HCT116 (cell line): ENCODE results near the gene CALCOCO2. TPM values are rescaled to one million over a fixed set of nuclear protein-coding genes. Genes with fewer than 3 reads are reported as not detected.

Experiments used
- ATAC-seq: fragments of 200-7000 bp; cut with Tn5 transposase; 2 replicates; pipeline ENCODE4 v1.9.1; 2020; ENCODE audit warnings: mild to moderate bottlenecking, moderate library complexity
- BruUV-seq: library from RNA; stranded (reverse); fragments of 400-500 nt; replicated peaks from 2 replicates; lab custom pipeline; 2021; lab: Mats Ljungman, UMichigan
- CTCF ChIA-PET: fragments of 300-600 bp; sonication (Branson Sonifier 250); formaldehyde crosslinking; loops from one replicate; lab custom pipeline; 2021; ENCODE audit warnings: antibody characterized with exemption; lab: Charles Lee
- POLR2A ChIA-PET: fragments of 300-600, 350-600 bp; sonication (Branson Sonifier 250); formaldehyde crosslinking; loops from one replicate; lab custom pipeline; 2021; ENCODE audit warnings: antibody characterized with exemption; lab: Charles Lee
- RAD21 ChIA-PET, 2 experiments: fragments of 300-600 bp; sonication (Branson Sonifier 250); formaldehyde crosslinking; loops; one replicate each; lab custom pipeline; 2023; ENCODE audit warnings: low total read pairs in 2 of 2; ENCODE audit not compliant: uncharacterized antibody in 2 of 2, unreplicated experiment in 2 of 2, low non-redundant PET in 1 of 2; lab: Charles Lee
- DNase-seq: peaks from one replicate; pipeline ENCODE4 v3.0.0-alpha.2; 2010; ENCODE audit warnings: low read depth, low spot score
- H2AFZ ChIP-seq: fragments of 200-600 bp; shearing (Covaris generic), sonication (generic); 2 replicates; pipeline ENCODE4 v1.6.1; 2017; ENCODE audit warnings: low read depth, mixed run types, mixed read lengths, antibody characterized with exemption, low read length; ENCODE audit not compliant: poor library complexity, severe bottlenecking
- H3K27ac ChIP-seq: 2 replicates; pipeline ENCODE4 v1.5.1; 2012; ENCODE audit warnings: low read depth, low read length
- H3K27me3 ChIP-seq: fragments of 200-600 bp; sonication (generic); 2 replicates; pipeline ENCODE4 v1.6.1; 2016; ENCODE audit warnings: mixed run types, low read length, mixed read lengths; ENCODE audit not compliant: insufficient read depth
- H3K36me3 ChIP-seq, 2 experiments: fragments of 200-500 bp in 1 of 2; fragments of 200-600 bp in 1 of 2; sonication (Bioruptor generic) in 1 of 2; sonication (generic) in 1 of 2; 2 replicates each; pipeline versions ENCODE4 v1.5.1 to v1.6.1; 2014 to 2016; ENCODE audit warnings: low read length in 2 of 2, inconsistent platforms in 1 of 2, mixed read lengths in 1 of 2, mixed run types in 1 of 2; ENCODE audit not compliant: insufficient read depth in 2 of 2, control insufficient read depth in 1 of 2
- H3K4me1 ChIP-seq, 2 experiments: fragments of 200-600 bp in 1 of 2; sonication (generic) in 1 of 2; 2 replicates each; pipeline versions ENCODE4 v1.5.1 to v1.6.1; 2012 to 2017; ENCODE audit warnings: low read length in 2 of 2, inconsistent platforms in 1 of 2, mild to moderate bottlenecking in 1 of 2, mixed read lengths in 1 of 2, mixed run types in 1 of 2, moderate library complexity in 1 of 2; ENCODE audit not compliant: insufficient read depth in 2 of 2, control insufficient read depth in 1 of 2
- H3K4me2 ChIP-seq: fragments of 200-600 bp; sonication (generic); 2 replicates; pipeline ENCODE4 v1.6.1; 2017; ENCODE audit warnings: mixed run types, low read length, mixed read lengths
- H3K4me3 ChIP-seq, 2 experiments: fragments of 200-600 bp in 1 of 2; sonication (generic) in 1 of 2; replicated peaks in 1 of 2; 2 replicates each; pipeline ENCODE4 v1.5.1; 2011 to 2016; ENCODE audit warnings: low read length in 2 of 2, control low read depth in 1 of 2, low read depth in 1 of 2, mild to moderate bottlenecking in 1 of 2, mixed read lengths in 1 of 2, mixed run types in 1 of 2
- H3K79me2 ChIP-seq: fragments of 200-600 bp; sonication (generic); 2 replicates; pipeline ENCODE4 v1.6.1; 2017; ENCODE audit warnings: mild to moderate bottlenecking, mixed run types, low read length, moderate library complexity, mixed read lengths; ENCODE audit not compliant: insufficient read depth
- H3K9ac ChIP-seq: fragments of 200-600 bp; sonication (generic); 2 replicates; pipeline ENCODE4 v1.6.1; 2016; ENCODE audit warnings: low read length, mixed read lengths
- H3K9me2 ChIP-seq: fragments of 200-600 bp; sonication (generic), shearing (Covaris generic); 2 replicates; pipeline ENCODE4 v1.6.1; 2017; ENCODE audit warnings: mixed run types, mild to moderate bottlenecking, moderate library complexity; ENCODE audit not compliant: insufficient read depth
- H3K9me3 ChIP-seq, 2 experiments: fragments of 200-500 bp in 1 of 2; fragments of 200-600 bp in 1 of 2; sonication (Bioruptor generic) in 1 of 2; sonication (generic) in 1 of 2; 2 replicates each; pipeline ENCODE4 v1.6.1; 2014 to 2017; ENCODE audit warnings: low read length in 2 of 2, mixed read lengths in 2 of 2, inconsistent platforms in 1 of 2, low read depth in 1 of 2, mild to moderate bottlenecking in 1 of 2, mixed run types in 1 of 2, moderate library complexity in 1 of 2; ENCODE audit not compliant: control insufficient read depth in 1 of 2, insufficient read depth in 1 of 2
- H4K20me1 ChIP-seq: fragments of 200-600 bp; sonication (generic), shearing (Covaris generic); 2 replicates; pipeline ENCODE4 v1.6.1; 2017; ENCODE audit warnings: mixed run types, mild to moderate bottlenecking, moderate library complexity; ENCODE audit not compliant: insufficient read depth
- ATF3 ChIP-seq: IDR thresholded peaks from 2 replicates; pipeline ENCODE4 v1.6.1; 2012
- CBX3 ChIP-seq: IDR thresholded peaks from 2 replicates; pipeline ENCODE4 v1.6.1; 2012; ENCODE audit warnings: low read depth
- EGR1 ChIP-seq: IDR thresholded peaks from 2 replicates; pipeline ENCODE4 v1.6.1; 2012; ENCODE audit warnings: low read depth
- ELF1 ChIP-seq: IDR thresholded peaks from 2 replicates; pipeline ENCODE4 v1.6.1; 2012; ENCODE audit warnings: low read depth, borderline replicate concordance
- EZH2 ChIP-seq: fragments of 200-600 bp; sonication (generic); IDR thresholded peaks from 2 replicates; pipeline ENCODE4 v1.6.1; 2017; ENCODE audit warnings: antibody characterized with exemption, mixed run types
- FOSL1 ChIP-seq: IDR thresholded peaks from 2 replicates; pipeline ENCODE4 v1.6.1; 2012; ENCODE audit warnings: low read depth
- MAX ChIP-seq: IDR thresholded peaks from 2 replicates; pipeline ENCODE4 v1.6.1; 2012
- POLR2A ChIP-seq: IDR thresholded peaks from 2 replicates; pipeline ENCODE4 v1.7.0; 2011; ENCODE audit warnings: borderline replicate concordance; ENCODE audit not compliant: insufficient read depth, insufficient read length; ENCODE audit errors: extremely low read depth
- POLR2AphosphoS5 ChIP-seq: IDR thresholded peaks from 2 replicates; pipeline ENCODE4 v1.6.1; 2011; ENCODE audit warnings: mild to moderate bottlenecking, low read depth, low read length, moderate library complexity
- RAD21 ChIP-seq: IDR thresholded peaks from 2 replicates; pipeline ENCODE4 v1.6.1; 2012; ENCODE audit warnings: low read depth, mild to moderate bottlenecking
- SP1 ChIP-seq: IDR thresholded peaks from 2 replicates; pipeline ENCODE4 v1.6.1; 2012; ENCODE audit warnings: low read depth
- SRF ChIP-seq: IDR thresholded peaks from 2 replicates; pipeline ENCODE4 v1.6.1; 2012; ENCODE audit warnings: low read depth
- TCF7L2 ChIP-seq: IDR thresholded peaks from 2 replicates; pipeline ENCODE4 v1.7.0; 2011; ENCODE audit warnings: borderline replicate concordance, inconsistent platforms; ENCODE audit not compliant: insufficient read depth, insufficient read length; ENCODE audit errors: extremely low read depth
- ZFX ChIP-seq: fragments of 450-650 bp; IDR thresholded peaks from 2 replicates; pipeline ENCODE4 v1.6.1; 2017
- ZNF274 ChIP-seq: fragments of 200-500 bp; sonication (Bioruptor generic); IDR thresholded peaks from 2 replicates; pipeline ENCODE4 v1.6.1; 2014; ENCODE audit warnings: mild to moderate bottlenecking, low read depth, low read length, inconsistent platforms
- intact Hi-C: fragments of 100-400 bp; cut with micrococcal nuclease; formaldehyde crosslinking; loops from 2 replicates; pipeline ENCODE4 v1.10.0; 2022
- total RNA-seq: library from RNA; stranded (reverse); gene quantifications from one replicate; pipeline ENCODE4 v1.2.1, GENCODE V29; 2021; ENCODE audit not compliant: unreplicated experiment
- TF ChIP-seq, protein P1 (sequence below): IDR thresholded peaks from 2 replicates; pipeline ENCODE4 v1.6.1; 2012; ENCODE audit warnings: low read depth
- TF ChIP-seq, protein P2 (sequence below): IDR thresholded peaks from 2 replicates; pipeline ENCODE4 v1.6.1; 2011; ENCODE audit warnings: mild to moderate bottlenecking, low read length, moderate library complexity; ENCODE audit not compliant: insufficient replicate concordance; ENCODE audit errors: extremely low read depth
- TF ChIP-seq, protein P3 (sequence below), 3 experiments: fragments of 200-600 bp in 1 of 3; sonication (generic) in 1 of 3; IDR thresholded peaks in 2 of 3; conservative IDR thresholded peaks in 1 of 3; 2 replicates each; pipeline ENCODE4 v1.5.1; 2012 to 2017; ENCODE audit warnings: low read depth in 2 of 3, low read length in 2 of 3, antibody characterized with exemption in 1 of 3, borderline replicate concordance in 1 of 3, control low read depth in 1 of 3, mild to moderate bottlenecking in 1 of 3, mixed read lengths in 1 of 3, mixed run types in 1 of 3, moderate library complexity in 1 of 3; ENCODE audit not compliant: insufficient read depth in 1 of 3

CALCOCO2 gene
- total RNA-seq, 1 experiment from 2014 or later: 151 TPM

DNA sequence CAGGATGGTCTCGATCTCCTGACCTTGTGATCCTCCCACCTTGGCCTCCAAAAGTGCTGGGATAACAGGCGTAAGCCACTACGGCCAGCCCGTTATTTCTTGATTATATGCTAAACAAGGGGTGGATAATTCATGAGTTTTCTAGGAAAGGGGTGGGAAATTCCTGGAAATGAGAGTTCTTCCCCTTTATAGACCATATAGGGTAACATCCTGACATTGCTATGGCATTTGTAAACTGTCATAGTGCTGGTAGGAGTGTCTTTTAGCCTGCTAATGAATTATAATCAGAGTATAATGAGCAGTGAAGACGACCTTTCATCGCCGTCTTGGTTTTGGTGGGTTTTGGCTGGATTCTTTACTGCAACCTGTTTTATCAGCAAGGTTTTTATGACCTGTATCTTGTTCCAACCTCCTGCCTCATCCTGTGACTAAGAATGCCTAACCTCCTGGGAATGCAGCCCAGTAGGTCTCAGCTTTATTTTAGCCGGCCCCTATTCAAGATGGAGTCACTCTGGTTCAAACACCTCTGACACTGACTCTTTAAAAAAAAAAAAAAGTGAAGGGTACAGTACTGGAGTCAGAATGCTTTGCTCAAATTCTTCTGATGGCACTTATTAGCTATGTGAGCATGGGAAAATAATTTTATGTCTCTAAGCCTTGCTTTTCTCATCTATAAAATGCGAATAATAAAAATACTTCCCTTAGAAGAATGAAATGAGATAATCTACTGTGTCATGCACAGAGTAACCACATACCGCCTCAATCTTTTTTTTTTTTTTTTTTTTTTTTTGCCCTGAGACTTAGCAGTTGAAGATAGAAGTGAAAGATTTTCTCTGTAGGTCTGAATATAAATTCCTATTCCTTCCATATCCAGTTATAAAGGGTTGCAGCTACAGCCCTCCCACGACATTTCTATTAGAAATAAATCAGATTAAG is 5.1 kb upstream of the CALCOCO2 start:
- no peak overlapping the region for H3K27ac ChIP-seq
- POLR2A ChIA-PET: interaction anchor here (0.6 kb wide), 2 partner anchors 63 to 1236 kb away, joined by 3 to 4 read pairs; no protein-coding TSS in a partner anchor
- H3K4me1 ChIP-seq: peaks cover 2 to 32% of the 10 kb centered on the region in 2 experiments; a peak in 2 of 4 replicates
- no peak overlapping the region for H2AFZ ChIP-seq
- CTCF ChIA-PET: interaction anchor here (4.0 kb wide), 1 partner anchor 53 kb away, joined by 15 read pairs; no protein-coding TSS in a partner anchor
- H3K9me2 ChIP-seq: no peaks in the 10 kb centered on the region
- BruUV-seq: no TSS peak
- no peak overlapping the region for H3K9ac ChIP-seq
- H3K4me2 ChIP-seq: peak overlapping the region; percentile 20
- DNase-seq (no peak), ATAC-seq (peak; percentile 37; the same call in 1 of the 2 replicates)
- H3K79me2 ChIP-seq: no peaks in the 10 kb centered on the region
- RAD21 ChIA-PET: no interaction called here
- no peaks in the 10 kb centered on the region for H4K20me1 ChIP-seq
- no peaks in the 10 kb centered on the region for H3K36me3 ChIP-seq
- H3K4me3 ChIP-seq: no peak overlapping the region
- no peaks in the 10 kb centered on the region for H3K9me3 ChIP-seq
- intact Hi-C loops: no loop called here
- H3K27me3 ChIP-seq: no peaks in the 10 kb centered on the region
- TF ChIP-seq, protein P1, sequence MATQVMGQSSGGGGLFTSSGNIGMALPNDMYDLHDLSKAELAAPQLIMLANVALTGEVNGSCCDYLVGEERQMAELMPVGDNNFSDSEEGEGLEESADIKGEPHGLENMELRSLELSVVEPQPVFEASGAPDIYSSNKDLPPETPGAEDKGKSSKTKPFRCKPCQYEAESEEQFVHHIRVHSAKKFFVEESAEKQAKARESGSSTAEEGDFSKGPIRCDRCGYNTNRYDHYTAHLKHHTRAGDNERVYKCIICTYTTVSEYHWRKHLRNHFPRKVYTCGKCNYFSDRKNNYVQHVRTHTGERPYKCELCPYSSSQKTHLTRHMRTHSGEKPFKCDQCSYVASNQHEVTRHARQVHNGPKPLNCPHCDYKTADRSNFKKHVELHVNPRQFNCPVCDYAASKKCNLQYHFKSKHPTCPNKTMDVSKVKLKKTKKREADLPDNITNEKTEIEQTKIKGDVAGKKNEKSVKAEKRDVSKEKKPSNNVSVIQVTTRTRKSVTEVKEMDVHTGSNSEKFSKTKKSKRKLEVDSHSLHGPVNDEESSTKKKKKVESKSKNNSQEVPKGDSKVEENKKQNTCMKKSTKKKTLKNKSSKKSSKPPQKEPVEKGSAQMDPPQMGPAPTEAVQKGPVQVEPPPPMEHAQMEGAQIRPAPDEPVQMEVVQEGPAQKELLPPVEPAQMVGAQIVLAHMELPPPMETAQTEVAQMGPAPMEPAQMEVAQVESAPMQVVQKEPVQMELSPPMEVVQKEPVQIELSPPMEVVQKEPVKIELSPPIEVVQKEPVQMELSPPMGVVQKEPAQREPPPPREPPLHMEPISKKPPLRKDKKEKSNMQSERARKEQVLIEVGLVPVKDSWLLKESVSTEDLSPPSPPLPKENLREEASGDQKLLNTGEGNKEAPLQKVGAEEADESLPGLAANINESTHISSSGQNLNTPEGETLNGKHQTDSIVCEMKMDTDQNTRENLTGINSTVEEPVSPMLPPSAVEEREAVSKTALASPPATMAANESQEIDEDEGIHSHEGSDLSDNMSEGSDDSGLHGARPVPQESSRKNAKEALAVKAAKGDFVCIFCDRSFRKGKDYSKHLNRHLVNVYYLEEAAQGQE: no peak
- no peak for TF ChIP-seq ELF1
- TF ChIP-seq EGR1: no peak
- no peak; the same call in 1 of the 2 replicates for TF ChIP-seq SRF
- TF ChIP-seq, protein P2, sequence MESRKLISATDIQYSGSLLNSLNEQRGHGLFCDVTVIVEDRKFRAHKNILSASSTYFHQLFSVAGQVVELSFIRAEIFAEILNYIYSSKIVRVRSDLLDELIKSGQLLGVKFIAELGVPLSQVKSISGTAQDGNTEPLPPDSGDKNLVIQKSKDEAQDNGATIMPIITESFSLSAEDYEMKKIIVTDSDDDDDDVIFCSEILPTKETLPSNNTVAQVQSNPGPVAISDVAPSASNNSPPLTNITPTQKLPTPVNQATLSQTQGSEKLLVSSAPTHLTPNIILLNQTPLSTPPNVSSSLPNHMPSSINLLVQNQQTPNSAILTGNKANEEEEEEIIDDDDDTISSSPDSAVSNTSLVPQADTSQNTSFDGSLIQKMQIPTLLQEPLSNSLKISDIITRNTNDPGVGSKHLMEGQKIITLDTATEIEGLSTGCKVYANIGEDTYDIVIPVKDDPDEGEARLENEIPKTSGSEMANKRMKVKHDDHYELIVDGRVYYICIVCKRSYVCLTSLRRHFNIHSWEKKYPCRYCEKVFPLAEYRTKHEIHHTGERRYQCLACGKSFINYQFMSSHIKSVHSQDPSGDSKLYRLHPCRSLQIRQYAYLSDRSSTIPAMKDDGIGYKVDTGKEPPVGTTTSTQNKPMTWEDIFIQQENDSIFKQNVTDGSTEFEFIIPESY: no peak
- TF ChIP-seq FOSL1: peak; percentile 56; the same call in 1 of the 2 replicates
- TF ChIP-seq ATF3: no peak
- TF ChIP-seq CBX3: no peak
- TF ChIP-seq TCF7L2: no peak
- TF ChIP-seq SP1: 0 out of 2 replicates have a peak, but pooled peaks have one; percentile 26
- no peak for TF ChIP-seq POLR2A
- no peak for TF ChIP-seq RAD21
- TF ChIP-seq ZNF274: no peak
- no peak for TF ChIP-seq POLR2AphosphoS5
- TF ChIP-seq ZFX: no peak
- no peak for TF ChIP-seq MAX
- TF ChIP-seq, protein P3, sequence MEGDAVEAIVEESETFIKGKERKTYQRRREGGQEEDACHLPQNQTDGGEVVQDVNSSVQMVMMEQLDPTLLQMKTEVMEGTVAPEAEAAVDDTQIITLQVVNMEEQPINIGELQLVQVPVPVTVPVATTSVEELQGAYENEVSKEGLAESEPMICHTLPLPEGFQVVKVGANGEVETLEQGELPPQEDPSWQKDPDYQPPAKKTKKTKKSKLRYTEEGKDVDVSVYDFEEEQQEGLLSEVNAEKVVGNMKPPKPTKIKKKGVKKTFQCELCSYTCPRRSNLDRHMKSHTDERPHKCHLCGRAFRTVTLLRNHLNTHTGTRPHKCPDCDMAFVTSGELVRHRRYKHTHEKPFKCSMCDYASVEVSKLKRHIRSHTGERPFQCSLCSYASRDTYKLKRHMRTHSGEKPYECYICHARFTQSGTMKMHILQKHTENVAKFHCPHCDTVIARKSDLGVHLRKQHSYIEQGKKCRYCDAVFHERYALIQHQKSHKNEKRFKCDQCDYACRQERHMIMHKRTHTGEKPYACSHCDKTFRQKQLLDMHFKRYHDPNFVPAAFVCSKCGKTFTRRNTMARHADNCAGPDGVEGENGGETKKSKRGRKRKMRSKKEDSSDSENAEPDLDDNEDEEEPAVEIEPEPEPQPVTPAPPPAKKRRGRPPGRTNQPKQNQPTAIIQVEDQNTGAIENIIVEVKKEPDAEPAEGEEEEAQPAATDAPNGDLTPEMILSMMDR (IDR thresholded peaks at IDR 0.05 in 2 of 3, conservative IDR thresholded peaks at IDR 0.05 in 1 of 3; ENCODE audit: borderline replicate concordance in 1 of 3, insufficient read depth in 1 of 3, low read depth in 2 of 3, low read length in 2 of 3): no peak
- TF ChIP-seq EZH2: no peak
